Kidney epithelial cell (primary cell): Measurements from ENCODE around the gene MUC6. TPM values are rescaled to one million over a fixed set of nuclear protein-coding genes. Genes with fewer than 3 reads are reported as not detected.

ENCODE experiments used
- DNase-seq: peaks from one replicate; pipeline ENCODE4 v3.0.0-alpha.2; 2010; ENCODE audit warnings: low read depth
- H3K27me3 ChIP-seq: 2 replicates; pipeline ENCODE4 v1.6.0; 2011; ENCODE audit warnings: low read length; ENCODE audit not compliant: control insufficient read depth, insufficient read depth
- H3K36me3 ChIP-seq: 2 replicates; pipeline ENCODE4 v1.5.1; 2011; ENCODE audit warnings: low read length; ENCODE audit not compliant: control insufficient read depth, insufficient read depth
- H3K4me3 ChIP-seq: 2 replicates; pipeline ENCODE4 v1.5.1; 2011; ENCODE audit warnings: low read depth, mild to moderate bottlenecking, control low read depth, low read length
- CTCF ChIP-seq: IDR thresholded peaks from 2 replicates; pipeline ENCODE4 v1.5.1; 2011; ENCODE audit warnings: mild to moderate bottlenecking, moderate library complexity, low read length, control low read depth, inconsistent platforms; ENCODE audit not compliant: insufficient read depth, poor library complexity, severe bottlenecking
- total RNA-seq: library from RNA; depleted of rRNA; stranded (reverse); fragments of >200 nt; gene quantifications from 2 replicates; pipeline ENCODE4 v1.2.3, GENCODE V29; 2015

The MUC6 gene
- total RNA-seq, 1 donor from 2014 or later = not detected

GRCh38 chr11:1054143-1055108 is 17.9 kb upstream of the MUC6 start:
- no peak for TF ChIP-seq CTCF
- no peaks in the 10 kb centered on the region for H3K36me3 ChIP-seq
- DNase-seq = no peak
- H3K27me3 ChIP-seq = peaks cover 38% of the 10 kb centered on the region
- no peak overlapping the region for H3K4me3 ChIP-seq

GRCh38 chr11:1053121-1053901 is 16.8 kb upstream of the MUC6 start:
- H3K4me3 ChIP-seq = no peak overlapping the region
- H3K36me3 ChIP-seq = no peaks in the 10 kb centered on the region
- TF ChIP-seq CTCF = no peak
- no peak for DNase-seq
- peaks cover 39% of the 10 kb centered on the region for H3K27me3 ChIP-seq

GRCh38 chr11:1052133-1053011 is 15.9 kb upstream of the MUC6 start:
- Histone ChIP-seq H3K4me3 (no peak overlapping the region), H3K27me3 (peaks cover 44% of the 10 kb centered on the region), H3K36me3 (no peaks in the 10 kb centered on the region)
- no peak for TF ChIP-seq CTCF
- no peak for DNase-seq

DNA sequence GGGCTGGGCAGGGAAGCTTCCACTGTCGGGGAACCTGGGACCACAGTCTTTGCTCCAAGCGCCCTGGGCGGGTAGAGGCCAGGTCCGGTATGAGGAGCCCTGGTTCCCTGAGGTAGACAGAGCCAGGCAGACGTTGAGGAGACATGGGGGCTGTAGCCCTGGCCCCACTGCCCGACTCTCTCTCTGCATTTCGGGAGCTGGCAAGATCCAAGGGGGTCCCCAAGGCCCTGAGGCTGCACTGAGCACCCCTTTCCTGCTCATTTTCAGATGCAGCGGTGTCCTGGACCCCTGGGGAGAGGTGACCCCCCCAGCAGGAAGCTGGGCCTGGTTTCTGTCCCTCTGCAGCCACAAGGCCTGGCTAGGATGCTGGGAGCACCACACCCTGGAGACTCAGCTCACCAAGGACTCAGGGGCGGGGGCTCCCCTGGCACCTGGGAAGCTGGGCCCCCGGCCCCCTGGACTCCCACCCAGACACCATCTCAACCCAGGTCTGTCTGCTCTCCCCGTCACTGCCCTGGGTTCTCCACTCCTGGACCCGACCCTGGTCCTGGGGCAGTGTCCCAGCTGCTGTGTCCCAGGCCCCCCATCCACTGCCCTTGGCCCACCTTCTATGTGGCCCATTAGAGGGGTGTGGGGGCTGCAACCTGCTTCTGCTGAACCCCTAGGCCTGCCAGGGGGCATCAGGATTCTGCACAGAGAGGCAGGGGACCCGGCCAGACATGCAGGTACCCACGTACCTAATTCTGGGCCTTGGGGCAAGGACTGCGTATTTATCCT is 15.0 kb upstream of the MUC6 start:
- DNase-seq = no peak
- no peak for TF ChIP-seq CTCF
- Histone ChIP-seq H3K4me3 (no peak overlapping the region), H3K36me3 (no peaks in the 10 kb centered on the region), H3K27me3 (peaks cover 45% of the 10 kb centered on the region)
